Activated gamma-delta T cell (primary cell): ENCODE data around the gene TEDDM1.
"Not testable (repeated sequence)": the region's sequence is repeated elsewhere in the genome, so short reads cannot be mapped to it uniquely, and the experiment has no call there.

ENCODE experiments used
- DNase-seq: peaks from one replicate; lab custom pipeline; 2025; lab: John Stamatoyannopoulos, UW
- total RNA-seq, 2 donors: gene quantifications; one replicate each; lab custom pipeline; 2026; lab: John Stamatoyannopoulos, UW

TEDDM1 gene, protein sequence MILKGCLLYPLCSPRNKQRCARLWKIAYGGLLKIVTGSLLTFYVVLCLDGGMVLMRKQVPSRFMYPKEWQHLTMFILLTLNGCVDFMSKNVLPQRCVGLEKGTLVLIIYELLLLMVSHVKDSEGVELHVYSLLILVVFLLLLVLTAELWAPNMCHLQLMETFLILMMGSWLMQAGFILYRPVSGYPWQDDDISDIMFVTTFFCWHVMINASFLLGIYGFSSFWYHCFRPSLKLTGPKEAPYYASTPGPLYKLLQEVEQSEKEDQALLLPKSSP
- total RNA-seq: 0 reads per million in 2 donors

DNA sequence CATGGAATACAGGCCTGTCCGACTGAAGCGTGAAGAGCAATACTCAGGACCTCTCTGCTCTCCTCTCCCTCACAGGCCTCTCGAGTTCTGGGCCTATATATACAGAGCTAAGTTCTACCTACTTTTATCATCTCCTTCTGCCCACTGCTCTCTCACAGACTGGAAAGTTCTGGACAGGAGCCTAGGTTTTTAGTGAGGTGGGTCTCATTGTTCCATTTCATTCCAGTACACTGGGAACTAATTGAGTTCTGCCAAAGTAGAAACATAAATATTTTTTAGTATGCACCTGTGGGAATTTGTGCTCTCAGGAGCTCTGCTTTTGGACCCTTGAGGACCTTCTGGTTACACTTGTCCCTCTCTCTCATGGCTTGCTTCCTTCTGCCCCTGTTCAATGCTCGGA, at the start of gene TEDDM1:
TEDDM1 (minus strand) TSS at position 101 of the 400 bp plus-strand sequence. CDS start 182 bp downstream, outside the sequence.
- no peak for DNase-seq

DNA sequence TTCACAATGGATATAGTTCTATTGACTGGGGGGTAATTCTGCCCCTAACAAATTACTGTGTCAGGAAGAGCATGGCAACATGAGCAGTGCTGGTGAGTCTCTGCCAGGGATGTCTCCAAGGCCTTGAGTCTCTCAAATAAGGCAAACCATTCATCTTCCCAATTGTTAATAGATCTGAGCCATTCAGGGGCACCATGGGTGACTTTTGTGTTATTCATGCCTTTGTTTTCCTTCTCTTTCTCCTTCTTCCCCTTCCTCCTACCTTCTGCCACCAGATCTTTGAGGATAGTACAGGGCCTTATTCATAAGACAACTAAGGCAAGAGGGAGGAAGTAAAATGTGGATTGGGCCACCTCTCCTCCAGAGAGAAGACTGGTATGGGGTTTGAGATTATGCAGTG, 49.6 kb upstream of the TEDDM1 start, which contains the start of gene RGSL1:
RGSL1 (plus strand) TSS at position 60 of the 400 bp plus-strand sequence; CDS start at position 80, 20 bp downstream.
- no peak for DNase-seq

DNA sequence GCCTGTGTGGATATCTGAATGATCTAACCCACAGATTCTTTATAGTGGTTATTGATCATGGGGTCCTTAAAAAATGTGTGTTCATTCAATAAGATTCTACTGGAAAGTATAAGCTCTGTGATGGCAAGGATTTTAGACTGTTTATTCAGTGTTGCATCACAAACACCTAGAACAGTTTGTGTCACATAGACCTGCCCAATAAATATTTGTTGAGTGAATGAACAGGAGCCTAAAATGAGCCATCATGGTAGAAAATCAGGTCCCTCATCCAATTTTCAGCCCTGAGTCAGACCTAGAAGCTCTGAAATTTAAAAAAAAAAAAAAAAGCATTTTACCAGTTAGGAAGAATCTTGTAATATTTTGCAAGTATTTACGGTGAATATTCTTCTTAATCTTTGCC, 47.2 kb upstream of the TEDDM1 start:
- no peak for DNase-seq

DNA sequence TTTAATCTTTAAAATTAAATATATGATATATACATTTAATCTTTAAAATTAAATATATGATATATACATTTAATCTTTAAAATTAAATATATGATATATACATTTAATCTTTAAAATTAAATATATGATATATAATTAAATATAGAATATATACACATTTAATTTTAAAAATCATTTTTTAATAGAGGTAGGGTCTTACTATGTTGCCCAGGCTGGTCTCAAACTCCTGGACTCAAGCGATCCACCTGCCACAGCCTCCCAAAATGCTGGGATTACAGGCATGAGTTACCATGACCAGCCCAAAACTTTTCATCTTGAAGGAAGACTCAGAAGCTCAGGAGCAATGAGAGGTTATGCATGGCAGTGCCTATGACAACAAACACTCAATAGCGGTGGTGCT, 46.7 kb upstream of the TEDDM1 start:
- DNase-seq: not testable (repeated sequence)

DNA sequence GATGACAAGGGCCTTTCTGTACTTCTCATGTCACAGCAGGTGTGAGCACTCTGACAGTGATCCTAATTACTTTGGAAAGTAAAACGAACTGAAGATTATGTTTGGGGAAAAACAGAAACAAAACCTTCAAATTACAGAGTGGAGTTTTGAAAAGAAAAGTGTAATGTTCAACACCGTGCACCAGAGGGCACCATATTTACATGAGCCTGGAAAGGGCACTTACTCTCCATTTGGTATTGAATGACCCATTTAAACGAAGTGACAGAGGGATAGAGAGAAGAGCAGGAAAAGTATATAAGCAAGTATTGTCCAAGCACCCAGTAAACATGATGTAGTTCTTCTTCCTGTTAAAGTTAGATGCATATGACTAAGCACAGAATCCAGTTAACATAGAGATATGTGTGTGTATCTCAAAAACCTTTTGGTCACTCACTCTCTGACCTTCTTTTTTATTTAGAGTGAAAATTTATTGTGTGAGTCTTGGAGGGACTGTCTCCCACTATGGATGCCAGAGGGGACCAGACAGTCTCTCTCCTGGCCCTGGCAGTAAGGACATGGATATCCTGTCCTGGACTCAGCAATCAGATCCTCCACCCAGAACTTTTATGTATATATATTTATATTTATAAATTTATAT, 45.7 kb upstream of the TEDDM1 start:
- DNase-seq: no peak

DNA sequence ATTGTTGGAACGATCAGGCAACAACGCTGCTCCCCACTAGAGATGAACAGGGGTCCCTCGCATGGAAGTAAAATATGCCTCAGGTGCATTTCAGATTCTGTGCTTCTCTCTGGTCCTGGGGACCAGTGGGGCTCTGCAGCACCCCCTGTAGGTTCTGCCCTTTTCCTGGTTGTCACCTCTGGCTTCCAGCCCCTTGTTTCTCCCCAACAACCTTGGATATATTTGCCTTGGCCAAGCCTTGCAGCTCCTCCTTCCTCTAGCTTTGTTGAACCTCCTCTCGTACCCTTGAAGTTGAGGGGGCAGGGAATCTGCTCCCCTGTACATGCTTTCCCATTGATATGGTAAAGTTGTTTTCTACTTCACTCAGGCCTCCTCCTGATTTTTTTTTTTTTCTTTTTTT, 44.0 kb upstream of the TEDDM1 start:
- DNase-seq: no peak

DNA sequence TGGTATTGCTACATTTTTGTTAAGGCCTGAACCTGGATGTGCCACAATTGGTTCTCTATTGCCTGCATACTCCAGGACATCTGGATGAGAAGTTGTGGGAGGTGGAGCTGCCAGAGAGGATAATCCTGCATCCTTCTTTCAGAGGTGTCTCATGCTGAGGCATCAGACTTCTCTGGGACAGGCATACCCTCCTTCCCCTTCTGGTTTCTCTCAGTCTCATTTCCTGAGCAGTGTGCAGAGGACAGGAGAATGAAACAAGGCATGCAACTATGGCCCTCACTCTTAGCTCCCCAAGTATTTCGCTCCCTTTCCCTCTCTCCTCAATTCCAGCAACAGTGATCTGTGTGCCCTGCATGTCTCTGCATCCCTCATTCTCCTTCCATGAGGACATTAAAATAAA, 41.9 kb upstream of the TEDDM1 start:
- no peak for DNase-seq

DNA sequence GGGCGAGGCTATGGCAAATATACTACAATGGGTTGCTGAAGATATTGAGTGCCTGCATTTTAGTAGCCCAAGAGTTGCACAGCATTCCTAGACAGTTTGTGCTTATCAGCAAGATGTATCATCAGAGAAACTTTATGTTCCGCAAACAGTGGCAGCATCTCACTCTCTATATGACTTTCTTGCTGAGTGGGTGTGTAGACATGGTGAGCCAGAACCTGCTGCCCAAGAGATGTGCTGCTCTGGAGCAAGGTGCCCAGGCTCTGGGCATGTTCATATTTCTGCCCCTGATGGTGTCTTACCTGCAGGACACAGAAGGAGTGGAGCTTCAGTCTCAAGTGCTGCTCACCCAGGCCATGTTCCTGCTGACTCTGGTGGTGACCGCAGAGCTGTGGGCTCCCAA, 41.3 kb upstream of the TEDDM1 start:
- DNase-seq: no peak

DNA sequence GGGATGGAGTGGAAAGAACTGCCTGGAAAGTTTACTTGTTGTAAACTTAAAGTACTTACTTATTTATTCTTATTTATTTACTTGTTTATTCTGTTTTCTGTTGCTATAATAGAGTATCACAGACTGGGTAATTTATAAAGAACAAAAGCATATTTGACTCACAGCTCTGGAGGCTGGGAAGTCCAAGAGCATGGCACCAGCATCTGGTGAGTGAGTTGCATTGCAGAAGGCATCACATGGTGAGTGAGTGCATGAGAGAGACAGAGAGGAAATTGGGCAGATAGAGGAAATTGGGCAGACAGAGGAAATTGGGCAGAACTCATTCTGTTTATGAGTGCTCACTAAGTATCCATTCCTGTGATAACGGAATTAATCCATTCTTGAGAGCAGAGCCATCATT, 37.9 kb upstream of the TEDDM1 start:
- no peak for DNase-seq

DNA sequence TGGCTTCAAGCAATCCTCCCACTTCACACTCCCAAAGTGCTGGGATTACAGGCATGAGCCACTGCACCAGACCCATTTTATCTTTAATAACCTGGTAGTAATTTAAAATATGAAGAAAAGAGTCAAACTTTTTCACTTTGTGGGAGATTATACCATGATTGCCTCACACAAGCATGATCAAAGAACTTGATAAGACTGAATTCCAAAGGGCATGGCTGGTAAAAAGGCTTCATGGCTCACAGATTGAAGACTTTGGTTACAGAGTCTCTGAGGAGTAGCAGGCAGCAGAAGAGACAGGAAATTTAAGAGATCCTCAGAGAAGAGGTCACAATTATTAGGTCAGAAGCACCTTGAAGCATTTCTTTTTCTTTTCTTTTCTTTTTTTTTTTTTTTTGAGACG, 33.1 kb upstream of the TEDDM1 start:
- DNase-seq: no peak

DNA sequence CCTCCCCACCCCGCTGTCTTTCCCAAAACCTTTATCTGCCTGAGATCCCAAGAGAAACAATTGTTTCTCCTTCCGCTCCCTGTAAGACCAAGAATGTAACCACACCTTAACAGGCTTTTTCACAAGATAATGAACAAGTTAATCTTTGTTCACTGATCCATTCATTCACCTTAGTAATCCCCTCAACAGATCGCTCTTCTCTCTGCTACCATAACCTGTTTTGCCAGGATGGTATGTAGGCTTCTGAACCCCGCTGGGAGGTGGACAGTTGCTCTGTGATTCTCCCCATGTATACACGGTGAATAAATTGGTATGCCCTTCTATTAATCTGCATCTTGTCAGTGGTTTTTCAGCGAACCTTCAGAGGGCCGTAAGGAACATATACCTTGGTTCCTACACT, 30.8 kb upstream of the TEDDM1 start:
- no peak for DNase-seq

DNA sequence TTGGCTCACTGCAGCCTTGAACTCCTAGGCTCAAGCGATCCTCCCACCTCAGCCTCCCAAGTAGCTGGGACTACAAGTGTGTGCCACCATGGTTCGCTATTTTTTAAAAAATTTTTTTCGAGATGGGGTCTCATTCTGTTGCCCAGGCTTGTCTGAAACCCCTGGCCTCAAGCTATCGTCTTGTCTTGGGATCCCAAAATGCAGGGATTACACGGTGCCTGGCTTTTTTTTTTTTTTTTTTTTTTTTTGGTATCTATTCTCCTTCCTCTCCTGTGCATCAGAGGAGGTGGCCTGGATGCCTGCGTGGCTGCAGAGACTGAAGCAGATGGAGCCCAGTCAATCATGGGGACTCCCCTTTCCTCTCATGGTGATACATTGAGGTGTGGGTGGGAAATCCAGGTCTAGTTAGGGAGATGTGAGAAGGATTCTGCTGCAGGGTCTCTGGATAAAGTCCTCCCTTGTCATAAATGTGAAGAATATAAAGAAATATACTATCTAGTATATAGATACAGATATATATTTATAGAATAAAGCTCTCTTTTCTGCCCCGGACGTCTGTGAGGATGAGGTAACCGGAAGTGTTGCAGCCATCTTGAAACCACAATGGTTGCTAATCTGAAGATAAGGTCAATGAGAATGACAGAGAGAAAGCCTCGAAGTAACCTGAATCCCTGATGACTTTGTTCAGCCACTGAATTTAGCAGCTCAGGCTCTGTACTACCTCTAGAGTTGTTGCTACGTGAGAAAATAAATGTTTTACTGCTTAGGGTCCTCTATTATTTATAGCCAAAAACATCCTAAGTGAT, 30.0 kb upstream of the TEDDM1 start:
- DNase-seq: no peak

DNA sequence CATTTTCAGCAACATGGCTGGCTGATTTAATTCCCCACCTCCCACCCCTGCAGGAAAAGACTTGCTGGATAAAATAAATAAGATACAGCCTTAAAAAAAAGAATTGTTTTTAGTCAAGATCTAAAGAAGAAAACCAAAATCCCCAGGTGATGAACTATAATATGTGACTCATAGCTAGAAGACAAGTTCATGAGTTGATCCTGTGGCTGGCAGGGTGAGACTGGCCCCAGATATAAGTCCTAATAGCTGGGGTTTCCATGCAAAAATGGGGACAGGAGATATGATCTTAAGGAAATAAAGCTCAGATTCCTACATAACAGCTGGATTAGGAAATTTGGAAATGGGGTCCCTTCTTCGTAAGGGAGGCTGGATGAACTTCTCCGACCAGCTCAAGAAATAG, 27.6 kb upstream of the TEDDM1 start:
- no peak for DNase-seq

DNA sequence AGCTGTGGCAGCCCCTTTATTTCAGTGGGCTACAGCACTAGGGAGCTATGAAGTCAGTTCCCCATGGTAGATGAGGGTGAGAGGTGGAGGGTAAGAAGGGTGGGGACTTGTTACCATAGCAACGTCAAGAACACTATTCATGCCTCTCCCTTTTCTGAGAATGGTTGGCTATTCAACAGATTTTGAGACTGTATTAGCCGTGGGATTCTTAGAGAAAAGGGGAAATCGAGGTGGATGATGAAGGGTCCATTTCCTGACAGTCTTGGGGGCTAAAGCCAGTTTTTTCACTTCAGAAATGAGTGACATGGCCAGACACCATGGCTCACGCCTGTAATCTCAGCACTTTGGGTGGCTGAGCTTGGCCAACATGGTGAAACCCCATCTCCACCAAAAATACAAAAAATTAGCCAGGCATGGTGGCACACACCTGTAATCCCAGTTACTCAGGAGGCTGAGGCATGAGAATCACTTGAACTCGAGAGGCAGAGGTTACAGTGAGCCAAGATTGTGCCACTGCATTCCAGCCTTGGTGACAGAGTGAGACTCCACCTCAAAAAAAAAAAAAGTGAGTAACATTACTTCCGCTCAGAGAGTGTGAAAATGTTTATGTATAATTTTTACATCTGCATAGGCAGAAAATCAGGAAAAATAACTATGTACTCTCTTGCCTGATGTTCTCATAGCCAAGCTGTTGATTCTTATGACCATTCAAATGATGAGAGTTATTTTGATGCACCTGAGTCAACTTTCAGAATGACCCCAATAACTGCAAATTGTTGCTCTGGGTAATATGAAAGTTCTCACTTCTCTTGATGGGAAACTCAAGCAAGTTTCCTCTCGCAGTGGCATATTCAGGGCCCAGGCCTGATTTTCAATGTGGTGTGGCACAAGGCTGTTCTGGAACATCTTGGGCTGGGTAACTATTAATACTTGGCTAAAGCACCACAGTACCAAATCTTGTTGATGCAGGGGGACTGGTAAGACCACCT, 26.3 kb upstream of the TEDDM1 start:
- no peak for DNase-seq

DNA sequence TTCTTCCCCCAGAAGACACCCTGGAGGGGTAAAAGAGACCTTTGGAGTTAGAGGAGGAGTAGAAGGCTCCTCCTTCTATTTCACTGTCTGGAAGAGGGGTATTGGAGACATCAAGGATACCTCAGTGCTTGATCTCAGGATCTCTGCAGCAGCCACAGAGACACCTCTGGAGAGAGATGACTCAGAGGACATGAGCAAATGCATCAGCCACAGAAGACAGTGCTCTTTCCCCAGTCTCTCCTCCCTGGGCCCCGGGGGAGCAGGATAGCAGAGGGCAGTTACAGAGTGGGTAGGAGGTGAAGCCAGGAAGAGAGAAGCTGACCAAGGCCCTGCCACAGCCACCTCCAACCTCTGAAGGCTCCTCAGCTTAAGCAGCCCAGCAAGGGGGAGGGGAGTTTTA, 15.3 kb upstream of the TEDDM1 start:
- DNase-seq: no peak

DNA sequence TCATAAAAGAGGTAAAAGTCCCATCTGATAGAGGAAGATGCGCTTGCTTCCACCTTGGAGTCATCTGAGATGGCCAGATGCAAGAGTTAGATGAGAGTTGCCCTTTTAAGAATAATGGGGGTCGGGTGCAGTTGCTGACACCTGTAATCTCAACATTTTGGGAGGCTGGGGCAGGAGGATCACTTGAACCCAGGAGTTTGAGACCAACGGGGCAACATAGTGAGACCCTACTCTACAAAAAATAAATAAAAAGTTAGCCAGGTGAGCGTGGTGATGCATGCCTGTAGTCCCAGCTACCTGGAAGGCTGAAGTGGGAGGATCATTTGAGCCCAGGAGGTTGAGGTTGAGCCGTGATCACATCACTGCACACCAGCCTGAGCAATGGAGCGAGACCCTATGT, 13.5 kb upstream of the TEDDM1 start:
- DNase-seq: no peak

DNA sequence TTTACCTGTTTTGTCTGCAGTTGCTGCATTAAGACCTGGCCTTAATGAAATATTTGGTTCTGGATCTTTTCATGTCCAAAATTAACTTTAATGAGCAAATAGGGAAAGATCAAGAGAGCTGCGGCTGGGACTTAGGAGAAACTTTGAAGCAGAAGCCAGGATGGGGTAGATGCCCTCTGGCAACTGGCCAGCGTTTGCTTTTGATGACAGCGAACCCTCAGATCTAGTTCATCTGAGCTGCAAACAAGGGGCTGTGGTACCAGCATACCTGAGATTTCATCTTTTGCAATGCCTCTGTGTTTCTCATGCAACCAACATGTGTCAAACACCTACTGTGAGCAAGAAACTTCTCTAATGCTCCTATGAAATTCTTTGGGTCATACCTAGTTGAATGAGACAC, 13.0 kb upstream of the TEDDM1 start:
- no peak for DNase-seq

DNA sequence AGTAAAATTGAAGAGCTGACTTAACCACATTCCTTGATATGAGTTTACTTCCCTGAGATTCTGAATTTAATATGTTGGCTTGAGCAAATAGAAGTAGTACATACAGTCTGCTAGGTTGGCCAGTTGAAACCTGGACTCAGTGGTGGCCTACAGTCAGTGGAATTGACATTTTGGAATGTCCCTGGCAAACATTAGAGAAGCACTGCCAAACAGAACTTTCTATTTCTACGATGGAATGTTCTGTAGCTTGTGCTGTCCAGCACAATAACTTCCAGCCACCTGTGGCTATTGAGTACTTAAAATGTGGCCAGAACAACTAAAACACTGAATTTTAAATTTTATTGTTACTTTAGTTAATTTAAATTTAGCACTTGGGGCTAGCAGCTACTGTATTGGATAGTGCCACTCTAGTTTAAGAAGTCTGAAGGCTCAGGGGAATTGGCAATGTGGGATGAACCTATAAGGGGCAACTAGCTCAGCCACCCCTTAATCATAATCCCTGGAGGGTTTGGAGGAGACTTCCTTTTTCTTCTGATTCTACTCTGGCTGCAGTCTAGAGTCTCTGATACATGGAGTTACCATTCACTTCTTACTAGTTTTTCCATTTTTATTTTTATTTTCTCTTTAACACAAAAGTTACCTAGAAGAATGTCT, 10.3 kb upstream of the TEDDM1 start:
- DNase-seq: no peak

DNA sequence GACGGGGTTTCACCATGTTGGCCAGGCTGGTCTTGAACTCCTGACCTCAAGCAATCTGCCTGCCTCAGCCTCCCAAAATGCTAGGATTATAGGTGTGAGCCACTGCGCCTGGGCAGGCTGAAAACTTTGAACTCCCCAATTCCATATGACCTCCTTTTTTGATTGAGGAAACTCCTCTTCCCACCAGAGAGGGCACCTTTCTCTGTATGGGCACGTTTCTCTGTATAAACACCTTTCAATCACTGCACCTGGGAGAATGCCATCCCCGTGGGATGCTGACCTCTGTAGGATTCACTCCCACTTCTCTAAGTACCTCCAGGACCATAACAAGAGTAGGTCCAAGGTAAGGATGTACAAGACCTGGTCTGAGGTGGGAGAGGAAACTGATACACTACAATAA, 9.7 kb upstream of the TEDDM1 start:
- no peak for DNase-seq

DNA sequence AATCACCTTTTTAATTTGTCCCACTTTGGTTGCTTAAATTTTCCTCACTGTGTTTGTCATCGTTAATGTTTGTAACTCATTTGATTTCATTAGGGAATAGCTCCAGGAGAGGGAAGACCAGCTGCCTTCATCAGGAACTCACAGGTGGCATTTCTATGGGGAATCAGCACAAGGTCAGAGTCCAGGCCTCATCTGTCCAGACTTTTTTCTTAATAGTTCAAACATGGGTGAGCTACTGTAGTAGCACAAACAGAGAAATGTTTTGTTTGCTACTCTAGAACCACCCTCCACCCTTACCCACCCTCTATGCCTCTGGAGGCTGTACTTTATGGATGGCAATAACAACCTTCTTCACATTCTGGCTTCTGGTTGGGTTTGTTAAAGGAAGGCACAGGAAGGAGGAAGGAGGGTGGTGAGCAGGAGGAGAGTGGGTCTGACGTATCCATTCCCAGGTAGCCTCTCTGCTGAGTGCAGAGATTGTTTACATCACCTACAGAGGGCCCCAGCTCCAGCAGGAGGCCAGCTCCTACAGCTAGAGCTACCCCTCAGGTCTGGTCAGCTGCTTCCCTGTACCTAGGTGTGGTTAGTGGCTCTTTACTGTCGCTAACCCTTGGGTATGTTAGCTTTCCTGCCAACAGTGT, 8.1 kb upstream of the TEDDM1 start:
- DNase-seq: no peak

DNA sequence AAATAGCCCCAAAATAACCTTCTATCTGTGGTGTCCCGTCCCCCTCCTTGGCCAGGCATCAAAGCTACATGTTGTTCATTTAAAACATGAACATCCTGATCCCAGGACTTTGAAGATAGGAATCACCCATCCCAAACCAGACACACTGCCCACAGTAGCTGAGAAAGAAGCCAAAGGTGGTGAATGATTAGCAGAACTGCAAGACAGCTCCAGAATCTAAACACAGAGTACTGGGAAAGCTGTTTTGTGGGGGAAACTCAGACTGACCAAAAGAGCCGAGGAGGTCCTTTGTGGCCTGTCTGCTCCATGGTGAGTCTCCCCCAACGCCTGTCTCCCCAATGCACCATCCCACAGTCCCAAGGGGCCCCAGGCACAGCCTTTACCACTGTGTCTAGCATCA, 7.3 kb upstream of the TEDDM1 start:
- DNase-seq: no peak
